GM12891 (cell line): Measurements from ENCODE around the gene NPVF.

Experiments used
- DNase-seq: peaks from one replicate; pipeline ENCODE4 v3.0.0; 2011; ENCODE audit warnings: low spot score; ENCODE audit not compliant: insufficient read length
- FAIRE-seq: peaks from 2 replicates; lab custom pipeline; 2011; peaks lifted over from hg19 to GRCh38; lab: Jason Lieb, UNC
- PAX5 ChIP-seq: IDR thresholded peaks from 2 replicates; pipeline ENCODE4 v1.6.1; 2011; ENCODE audit warnings: low read length, moderate library complexity, mild to moderate bottlenecking; ENCODE audit not compliant: insufficient read depth, severe bottlenecking
- POLR2A ChIP-seq: IDR thresholded peaks from 2 replicates; pipeline ENCODE4 v1.6.1; 2011; ENCODE audit warnings: low read depth, low read length, control low read depth
- POLR2AphosphoS5 ChIP-seq: IDR thresholded peaks from 2 replicates; pipeline ENCODE4 v1.6.1; 2011; ENCODE audit warnings: low read depth, low read length, control low read depth
- POU2F2 ChIP-seq: IDR thresholded peaks from 2 replicates; pipeline ENCODE4 v1.6.1; 2011; ENCODE audit warnings: low read depth, mild to moderate bottlenecking, control low read depth, low read length, moderate library complexity
- SPI1 ChIP-seq: IDR thresholded peaks from 2 replicates; pipeline ENCODE4 v1.6.1; 2011; ENCODE audit warnings: low read depth, low read length, control low read depth
- TAF1 ChIP-seq: IDR thresholded peaks from 2 replicates; pipeline ENCODE4 v1.6.1; 2011; ENCODE audit warnings: low read depth, low read length, control low read depth

The NPVF gene

DNA sequence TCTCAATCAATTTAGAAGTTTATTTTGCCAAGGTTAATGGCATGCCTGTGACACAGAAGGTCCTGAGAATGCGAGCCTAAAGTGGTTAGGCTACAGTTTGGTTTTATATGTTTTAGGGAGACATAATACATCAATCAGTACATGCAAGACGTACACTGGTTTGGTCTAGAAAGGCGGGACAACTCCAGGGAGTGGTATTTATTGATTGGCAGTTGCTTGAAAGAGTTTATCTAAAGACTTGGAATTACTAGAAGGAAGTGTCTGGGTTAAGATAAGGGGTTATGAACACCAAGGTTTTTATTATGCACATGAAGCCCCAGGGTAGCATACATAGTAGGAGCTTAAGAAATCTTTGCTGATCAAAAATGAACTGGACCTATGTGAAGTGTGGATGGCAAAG, 21.5 kb downstream of the NPVF start:
- TF ChIP-seq POLR2A (no peak), PAX5 (no peak), SPI1 (no peak), POLR2AphosphoS5 (no peak), POU2F2 (no peak), TAF1 (no peak)
- FAIRE-seq (no peak), DNase-seq (no peak)

GRCh38 chr7:25196132-25196896, 32.0 kb downstream of the NPVF start:
- TF ChIP-seq TAF1 (no peak), PAX5 (no peak), SPI1 (no peak), POU2F2 (no peak), POLR2A (no peak), POLR2AphosphoS5 (no peak)
- no peak for DNase-seq
- no peak for FAIRE-seq

DNA sequence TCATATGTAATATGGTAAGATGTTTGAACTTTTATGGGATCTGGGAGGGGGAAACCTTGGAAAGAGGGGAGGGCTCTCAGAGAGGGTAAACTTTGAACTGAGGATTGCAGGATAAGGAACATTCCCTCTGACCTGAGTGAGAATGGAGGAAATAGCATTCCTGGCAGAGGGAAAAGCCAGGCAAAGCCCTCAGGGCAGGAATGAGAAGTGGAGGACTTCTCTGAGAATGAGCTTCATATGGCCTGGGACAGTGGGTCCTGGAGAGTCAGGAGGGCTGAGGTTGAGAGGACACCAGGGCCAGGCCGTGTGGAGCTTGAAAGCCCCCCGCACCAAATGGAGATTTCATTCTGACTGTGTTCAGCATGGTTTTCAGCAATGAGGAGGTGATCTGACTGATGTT, 34.2 kb downstream of the NPVF start:
- DNase-seq (no peak), FAIRE-seq (no peak)
- no peak for TF ChIP-seq SPI1
- no peak for TF ChIP-seq PAX5
- TF ChIP-seq POLR2AphosphoS5 = no peak
- no peak for TF ChIP-seq POU2F2
- TF ChIP-seq POLR2A = no peak

GRCh38 chr7:25192043-25192442, 36.2 kb downstream of the NPVF start:
- no peak for FAIRE-seq
- no peak for TF ChIP-seq POLR2A
- TF ChIP-seq POU2F2 = no peak
- no peak for TF ChIP-seq TAF1
- no peak for TF ChIP-seq PAX5
- no peak for TF ChIP-seq POLR2AphosphoS5
- no peak for TF ChIP-seq SPI1
- DNase-seq = no peak

- TF ChIP-seq POLR2A (no peak), POLR2AphosphoS5 (no peak), POU2F2 (no peak), SPI1 (no peak), TAF1 (no peak), PAX5 (no peak)
- DNase-seq (no peak), FAIRE-seq (no peak)
These were observed 39.1 kb downstream of the NPVF start for GRCh38 chr7:25189197-25189596.

GRCh38 chr7:25187932-25188331, 40.4 kb downstream of the NPVF start:
- DNase-seq (no peak), FAIRE-seq (no peak)
- no peak for TF ChIP-seq PAX5
- no peak for TF ChIP-seq POLR2A
- TF ChIP-seq TAF1 = no peak
- no peak for TF ChIP-seq SPI1

DNA sequence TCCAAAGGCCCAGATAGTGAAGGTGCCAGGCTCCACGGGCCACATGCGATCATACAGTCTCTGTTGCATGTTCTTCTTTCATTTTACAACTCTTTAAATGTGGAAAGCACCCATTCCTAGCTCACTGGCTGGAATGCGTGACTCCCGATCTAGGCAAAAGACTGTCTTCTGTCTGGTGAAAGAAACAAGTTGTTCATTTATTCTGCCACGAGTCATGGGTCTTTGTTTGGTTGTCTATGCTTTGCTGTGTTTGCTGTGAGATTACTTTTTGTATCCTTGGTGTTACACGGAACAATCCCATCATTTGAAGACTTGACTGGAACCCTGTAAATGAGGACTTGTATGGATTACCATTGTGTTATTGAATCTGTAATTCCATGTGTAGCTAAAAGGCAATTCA, 41.9 kb downstream of the NPVF start:
- DNase-seq (no peak), FAIRE-seq (no peak)
- TF ChIP-seq POLR2AphosphoS5 (no peak), POLR2A (no peak), TAF1 (no peak), POU2F2 (no peak), PAX5 (no peak), SPI1 (no peak)

GRCh38 chr7:25181532-25181931, 46.8 kb downstream of the NPVF start:
- TF ChIP-seq PAX5 (no peak), TAF1 (no peak), SPI1 (peak; percentile 42; the same call in 1 of the 2 replicates)
- no peak for FAIRE-seq
- no peak for DNase-seq

- DNase-seq (no peak), FAIRE-seq (peak; percentile 81)
- TF ChIP-seq POLR2A = no peak
- TF ChIP-seq SPI1 = no peak
- no peak for TF ChIP-seq POU2F2
- no peak for TF ChIP-seq TAF1
- TF ChIP-seq PAX5 = no peak
- TF ChIP-seq POLR2AphosphoS5 = no peak
These were observed 47.3 kb downstream of the NPVF start for GRCh38 chr7:25180946-25181345.

GRCh38 chr7:25180592-25180923, 47.7 kb downstream of the NPVF start:
- FAIRE-seq (no peak), DNase-seq (no peak)
- TF ChIP-seq POLR2AphosphoS5 (no peak), POU2F2 (no peak), POLR2A (no peak), PAX5 (no peak), SPI1 (no peak), TAF1 (no peak)
